ENCODE data around the gene GNG10. TPM values are rescaled to one million over a fixed set of nuclear protein-coding genes. Genes with fewer than 3 reads are reported as not detected.
"Not testable (repeated sequence)": the region's sequence is repeated elsewhere in the genome, so short reads cannot be mapped to it uniquely, and the experiment has no call there.

The GNG10 gene
- total RNA-seq, 1 donor from 2014 or later = 25.3 TPM

- no peak for ATAC-seq (ENCODE audit: poor library complexity)
- intact Hi-C loops (cut with DNase I) = no loop called here
- DNase-seq = no peak
Observed at GRCh38 chr9:111645806-111646205, 15.6 kb upstream of the GNG10 start.

GRCh38 chr9:111646417-111646816, 15.0 kb upstream of the GNG10 start:
- intact Hi-C loops (cut with DNase I) = no loop called here
- no peak for DNase-seq
- no peak for ATAC-seq (ENCODE audit: poor library complexity)

- ATAC-seq (ENCODE audit: poor library complexity) (no peak), DNase-seq (no peak)
- intact Hi-C loops (cut with DNase I) = no loop called here
Observed at GRCh38 chr9:111648066-111648465, 13.3 kb upstream of the GNG10 start.

GRCh38 chr9:111649016-111649415, 12.4 kb upstream of the GNG10 start:
- no peak for ATAC-seq (ENCODE audit: poor library complexity)
- intact Hi-C loops (cut with DNase I) = no loop called here
- no peak for DNase-seq

- no peak for ATAC-seq (ENCODE audit: poor library complexity)
- no peak for DNase-seq
- intact Hi-C loops (cut with DNase I) = no loop called here
Observed at GRCh38 chr9:111657051-111657450, 4.4 kb upstream of the GNG10 start.

GRCh38 chr9:111658943-111659342, 2.5 kb upstream of the GNG10 start:
- intact Hi-C loops (cut with DNase I) = no loop called here
- DNase-seq (no peak), ATAC-seq (ENCODE audit: poor library complexity) (no peak)

- DNase-seq (no peak), ATAC-seq (ENCODE audit: poor library complexity) (no peak)
- intact Hi-C loops (cut with DNase I) = no loop called here
Observed at GRCh38 chr9:111659691-111660090, 1.7 kb upstream of the GNG10 start.

- DNase-seq (peak; percentile 67), ATAC-seq (ENCODE audit: poor library complexity) (peak; percentile 71)
- intact Hi-C loops (cut with DNase I) = no loop called here
Observed at GRCh38 chr9:111661802-111662521, 557 bp downstream of the GNG10 start.

GRCh38 chr9:111662576-111663300, 1.3 kb downstream of the GNG10 start:
- DNase-seq (no peak), ATAC-seq (ENCODE audit: poor library complexity) (no peak)
- intact Hi-C loops (cut with DNase I) = no loop called here

GRCh38 chr9:111663301-111663823, 2.0 kb downstream of the GNG10 start:
- no peak for DNase-seq
- ATAC-seq (ENCODE audit: poor library complexity) = no peak
- intact Hi-C loops (cut with DNase I) = no loop called here

GRCh38 chr9:111668026-111668573, 6.7 kb downstream of the GNG10 start:
- ATAC-seq (ENCODE audit: poor library complexity) (no peak), DNase-seq (no peak)
- intact Hi-C loops (cut with DNase I) = no loop called here

GRCh38 chr9:111668601-111669000, 7.2 kb downstream of the GNG10 start:
- ATAC-seq (ENCODE audit: poor library complexity); intact Hi-C loops (cut with DNase I); DNase-seq: not testable (repeated sequence)

- no peak for DNase-seq
- intact Hi-C loops (cut with DNase I) = no loop called here
- no peak for ATAC-seq (ENCODE audit: poor library complexity)
Observed at GRCh38 chr9:111674319-111674718, 12.9 kb downstream of the GNG10 start.

GRCh38 chr9:111676116-111676515, 14.7 kb downstream of the GNG10 start:
- no peak for DNase-seq

GRCh38 chr9:111678293-111678692, 16.9 kb downstream of the GNG10 start:
- ATAC-seq (ENCODE audit: poor library complexity) = no peak
- intact Hi-C loops (cut with DNase I) = no loop called here
- DNase-seq = no peak

More at GRCh38 chr9:111676116-111676515, 14.7 kb downstream of the GNG10 start:
- ATAC-seq (ENCODE audit: poor library complexity) = no peak
- intact Hi-C loops (cut with DNase I) = no loop called here

- DNase-seq = no peak
Observed at GRCh38 chr9:111679199-111679598, 17.8 kb downstream of the GNG10 start.

GRCh38 chr9:111683392-111683791, 22.0 kb downstream of the GNG10 start:
- no peak for ATAC-seq (ENCODE audit: poor library complexity)
- no peak for DNase-seq
- intact Hi-C loops (cut with DNase I) = no loop called here

More at GRCh38 chr9:111679199-111679598, 17.8 kb downstream of the GNG10 start:
- intact Hi-C loops (cut with DNase I) = no loop called here
- ATAC-seq (ENCODE audit: poor library complexity) = no peak

GRCh38 chr9:111691672-111692329, 30.4 kb downstream of the GNG10 start:
- ATAC-seq (ENCODE audit: poor library complexity) = no peak
- DNase-seq = no peak
- intact Hi-C loops (cut with DNase I) = no loop called here

GRCh38 chr9:111696796-111697195, 35.4 kb downstream of the GNG10 start:
- ATAC-seq (ENCODE audit: poor library complexity) = no peak
- DNase-seq = no peak
- intact Hi-C loops (cut with DNase I) = no loop called here

All from Right ventricle myocardium superior (tissue), 1 donor.